H9 (cell line): ENCODE data around the gene IL1RAPL1. TPM values are rescaled to one million over a fixed set of nuclear protein-coding genes. Genes with fewer than 3 reads are reported as not detected.

Experiments
- DNase-seq: peaks from one replicate; pipeline ENCODE4 v3.0.0-alpha.2; 2017
- H2AFZ ChIP-seq: one replicate; pipeline ENCODE4 v1.6.1; 2013; ENCODE audit warnings: mild to moderate bottlenecking, low read length, control low read depth, moderate library complexity
- H2AK5ac ChIP-seq: 2 replicates; pipeline ENCODE4 v1.6.1; 2013; ENCODE audit warnings: low read length, control low read depth, mixed read lengths; ENCODE audit not compliant: insufficient read length
- H2BK120ac ChIP-seq: one replicate; pipeline ENCODE4 v1.6.1; 2013; ENCODE audit warnings: low read depth, mild to moderate bottlenecking, low read length, control low read depth, inconsistent platforms; ENCODE audit not compliant: poor library complexity, severe bottlenecking
- H2BK12ac ChIP-seq: 2 replicates; pipeline ENCODE4 v1.6.1; 2013; ENCODE audit warnings: low read length, control low read depth, mixed read lengths, low read depth; ENCODE audit not compliant: insufficient read length
- H2BK15ac ChIP-seq: 2 replicates; pipeline ENCODE4 v1.6.1; 2013; ENCODE audit warnings: low read depth, low read length, control low read depth
- H2BK20ac ChIP-seq: one replicate; pipeline ENCODE4 v1.6.1; 2013; ENCODE audit warnings: low read depth, mild to moderate bottlenecking, low read length, control low read depth, inconsistent platforms; ENCODE audit not compliant: poor library complexity, severe bottlenecking
- H2BK5ac ChIP-seq: 2 replicates; pipeline ENCODE4 v1.6.1; 2013; ENCODE audit warnings: low read length, control low read depth, mixed read lengths; ENCODE audit not compliant: insufficient read length
- H3K14ac ChIP-seq: 2 replicates; pipeline ENCODE4 v1.6.1; 2013; ENCODE audit warnings: low read length, control low read depth; ENCODE audit not compliant: insufficient read depth
- H3K18ac ChIP-seq: 2 replicates; pipeline ENCODE4 v1.6.1; 2013; ENCODE audit warnings: low read depth, mild to moderate bottlenecking, mixed read lengths, low read length, control low read depth; ENCODE audit not compliant: insufficient read length
- H3K23ac ChIP-seq: 2 replicates; pipeline ENCODE4 v1.6.1; 2013; ENCODE audit warnings: low read length, control low read depth, mixed read lengths, low read depth; ENCODE audit not compliant: insufficient read length
- H3K23me2 ChIP-seq: 2 replicates; pipeline ENCODE4 v1.6.1; 2013; ENCODE audit warnings: low read depth, mild to moderate bottlenecking, mixed read lengths, low read length, control low read depth; ENCODE audit not compliant: insufficient read length, poor library complexity, severe bottlenecking
- H3K27ac ChIP-seq: 2 replicates; pipeline ENCODE4 v1.5.1; 2013; ENCODE audit warnings: low read length, control low read depth, mixed read lengths, low read depth; ENCODE audit not compliant: insufficient read length
- H3K27me3 ChIP-seq: 2 replicates; pipeline ENCODE4 v1.6.1; 2013; ENCODE audit warnings: low read length, control low read depth, inconsistent platforms; ENCODE audit not compliant: insufficient read depth
- H3K4ac ChIP-seq: 2 replicates; pipeline ENCODE4 v1.6.1; 2013; ENCODE audit warnings: low read depth, mild to moderate bottlenecking, control low read depth, inconsistent platforms, low read length, moderate library complexity
- H3K4me1 ChIP-seq: 2 replicates; pipeline ENCODE4 v1.6.1; 2013; ENCODE audit warnings: low read length, control low read depth, inconsistent platforms; ENCODE audit not compliant: insufficient read depth
- H3K4me2 ChIP-seq: 2 replicates; pipeline ENCODE4 v1.6.1; 2013; ENCODE audit warnings: low read length, control low read depth, mixed read lengths; ENCODE audit not compliant: insufficient read length, insufficient read depth
- H3K56ac ChIP-seq: 2 replicates; pipeline ENCODE4 v1.6.1; 2013; ENCODE audit warnings: low read depth, mild to moderate bottlenecking, mixed read lengths, low read length, control low read depth; ENCODE audit not compliant: insufficient read length
- H3K79me1 ChIP-seq: 2 replicates; pipeline ENCODE4 v1.6.1; 2013; ENCODE audit warnings: low read depth, mild to moderate bottlenecking, moderate library complexity, low read length, control low read depth, inconsistent platforms; ENCODE audit not compliant: insufficient read depth, poor library complexity, severe bottlenecking
- H3K79me2 ChIP-seq: 2 replicates; pipeline ENCODE4 v1.6.1; 2013; ENCODE audit warnings: low read length, control low read depth, inconsistent platforms; ENCODE audit not compliant: insufficient read depth
- H3K9ac ChIP-seq: 2 replicates; pipeline ENCODE4 v1.6.1; 2013; ENCODE audit warnings: low read length, control low read depth, mixed read lengths; ENCODE audit not compliant: insufficient read length; ENCODE audit errors: extremely low read depth
- H3K9me3 ChIP-seq: one replicate; pipeline ENCODE4 v1.6.1; 2013; ENCODE audit warnings: low read depth, low read length, inconsistent platforms; ENCODE audit not compliant: control insufficient read depth
- H3T11ph ChIP-seq: one replicate; pipeline ENCODE4 v1.6.1; 2013; ENCODE audit warnings: mild to moderate bottlenecking, low read length, control low read depth, inconsistent platforms
- H4K20me1 ChIP-seq: one replicate; pipeline ENCODE4 v1.6.1; 2013; ENCODE audit not compliant: control insufficient read depth, insufficient read length, insufficient read depth
- H4K5ac ChIP-seq: 2 replicates; pipeline ENCODE4 v1.6.1; 2013; ENCODE audit warnings: low read depth, mild to moderate bottlenecking, mixed read lengths, low read length, control low read depth; ENCODE audit not compliant: insufficient read length
- H4K8ac ChIP-seq: replicated peaks from 2 replicates; pipeline ENCODE4 v1.6.1; 2013; ENCODE audit warnings: low read length, control low read depth, mixed read lengths, low read depth; ENCODE audit not compliant: insufficient read length
- H4K91ac ChIP-seq: 2 replicates; pipeline ENCODE4 v1.6.1; 2013; ENCODE audit warnings: low read depth, mild to moderate bottlenecking, moderate library complexity, mixed read lengths, low read length, control low read depth; ENCODE audit not compliant: insufficient read length
- H3K27ac Mint-ChIP-seq, 3 experiments: 2 replicates in 2 of 3; 3 replicates in 1 of 3; pipeline ENCODE4 v1.8.0; 2020 to 2021; ENCODE audit warnings: mixed read lengths in 3 of 3, mild to moderate bottlenecking in 1 of 3, moderate library complexity in 1 of 3
- H3K27me3 Mint-ChIP-seq: 2 replicates; pipeline ENCODE4 v1.8.0; 2021; ENCODE audit warnings: low read depth, mild to moderate bottlenecking, moderate library complexity, mixed read lengths
- H3K36me3 Mint-ChIP-seq, 3 experiments: 2 replicates in 2 of 3; 3 replicates in 1 of 3; pipeline ENCODE4 v1.8.0; 2020 to 2021; ENCODE audit warnings: low read depth in 3 of 3, mixed read lengths in 3 of 3; ENCODE audit not compliant: insufficient read depth in 1 of 3
- H3K4me1 Mint-ChIP-seq, 2 experiments: 2 replicates each; pipeline ENCODE4 v1.8.0; 2020; ENCODE audit warnings: mixed read lengths in 2 of 2
- H3K4me3 Mint-ChIP-seq, 2 experiments: 2 replicates in 1 of 2; 3 replicates in 1 of 2; pipeline ENCODE4 v1.8.0; 2020 to 2021; ENCODE audit warnings: mild to moderate bottlenecking in 2 of 2, mixed read lengths in 2 of 2, moderate library complexity in 1 of 2
- H3K9me3 Mint-ChIP-seq, 2 experiments: 2 replicates in 1 of 2; 3 replicates in 1 of 2; pipeline ENCODE4 v1.8.0; 2020; ENCODE audit warnings: mild to moderate bottlenecking in 2 of 2, mixed read lengths in 2 of 2, moderate library complexity in 1 of 2
- WGBS: extraction: QIAGEN DNeasy Blood & Tissue Kit; methylation state at CpG from one replicate; pipeline ENCODE4 v1.1.7; 2013; ENCODE audit warnings: missing lambda C conversion rate, low lambda C conversion rate, mixed read lengths; ENCODE audit not compliant: insufficient read length; ENCODE audit errors: extremely low coverage; 5-methylcytosine and 5-hydroxymethylcytosine counted together
- total RNA-seq: library from RNA; stranded (reverse); gene quantifications from 2 replicates; pipeline ENCODE4 v1.2.1, GENCODE V29; 2021
- TF ChIP-seq, protein P1 (sequence below): fragments of 200-600 bp; sonication (generic); conservative IDR thresholded peaks from 3 replicates; pipeline ENCODE4 v1.8.0; 2021; ENCODE audit warnings: antibody characterized with exemption, mild to moderate bottlenecking

Gene IL1RAPL1
- total RNA-seq, 1 experiment from 2014 or later, result 0.31 TPM

DNA sequence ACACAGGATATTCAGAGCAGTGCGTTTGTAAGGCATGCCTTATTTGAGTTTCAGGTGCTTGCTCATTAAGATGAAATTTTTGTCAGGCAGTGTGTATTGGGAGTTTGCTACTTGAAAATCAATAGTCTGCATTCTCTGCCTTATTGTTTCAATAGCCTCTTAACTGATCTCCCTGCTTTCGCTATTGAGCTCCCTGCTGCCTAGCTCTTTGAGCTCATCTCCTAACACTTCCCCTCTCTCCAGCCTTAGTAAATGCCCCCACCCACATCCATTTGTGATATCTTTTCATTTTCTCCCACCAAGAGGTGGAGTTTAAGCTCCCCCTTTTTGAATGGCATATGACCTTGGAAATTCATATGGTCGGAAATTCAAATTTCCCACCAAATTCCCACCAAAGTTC lies 256.6 kb downstream of the IL1RAPL1 start:
- Mint-ChIP-seq H3K4me1 (peaks cover 26 to 30% of the 10 kb centered on the region in 2 experiments), H3K27me3 (no peaks in the 10 kb centered on the region), H3K4me3 (no peak overlapping the region), H3K9me3 (peaks cover 0 to 30% of the 10 kb centered on the region in 2 experiments; a peak in 3 of 5 replicates), H3K36me3 (no peaks in the 10 kb centered on the region), H3K27ac (peak overlapping the region in 1 of 3 experiments; percentile 30; a peak in 1 of 7 replicates)
- no peak overlapping the region for H2AK5ac ChIP-seq
- no peak overlapping the region for H3K18ac ChIP-seq
- H4K20me1 ChIP-seq, result no peaks in the 10 kb centered on the region
- no peak overlapping the region for H4K5ac ChIP-seq
- no peak overlapping the region for H2BK15ac ChIP-seq
- no peaks in the 10 kb centered on the region for H3K9me3 ChIP-seq
- no peak overlapping the region for H2BK120ac ChIP-seq
- no peak overlapping the region for H3K27ac ChIP-seq
- H3K14ac ChIP-seq, result no peak overlapping the region
- H2BK12ac ChIP-seq, result no peak overlapping the region
- no peak overlapping the region for H3K56ac ChIP-seq
- no peaks in the 10 kb centered on the region for H3K79me1 ChIP-seq
- H3T11ph ChIP-seq, result no peak overlapping the region
- peaks cover 2% of the 10 kb centered on the region; the same call in 1 of the 2 replicates for H3K4me1 ChIP-seq
- H2AFZ ChIP-seq, result no peak overlapping the region
- no peak overlapping the region for H3K23ac ChIP-seq
- TF ChIP-seq, protein P1, sequence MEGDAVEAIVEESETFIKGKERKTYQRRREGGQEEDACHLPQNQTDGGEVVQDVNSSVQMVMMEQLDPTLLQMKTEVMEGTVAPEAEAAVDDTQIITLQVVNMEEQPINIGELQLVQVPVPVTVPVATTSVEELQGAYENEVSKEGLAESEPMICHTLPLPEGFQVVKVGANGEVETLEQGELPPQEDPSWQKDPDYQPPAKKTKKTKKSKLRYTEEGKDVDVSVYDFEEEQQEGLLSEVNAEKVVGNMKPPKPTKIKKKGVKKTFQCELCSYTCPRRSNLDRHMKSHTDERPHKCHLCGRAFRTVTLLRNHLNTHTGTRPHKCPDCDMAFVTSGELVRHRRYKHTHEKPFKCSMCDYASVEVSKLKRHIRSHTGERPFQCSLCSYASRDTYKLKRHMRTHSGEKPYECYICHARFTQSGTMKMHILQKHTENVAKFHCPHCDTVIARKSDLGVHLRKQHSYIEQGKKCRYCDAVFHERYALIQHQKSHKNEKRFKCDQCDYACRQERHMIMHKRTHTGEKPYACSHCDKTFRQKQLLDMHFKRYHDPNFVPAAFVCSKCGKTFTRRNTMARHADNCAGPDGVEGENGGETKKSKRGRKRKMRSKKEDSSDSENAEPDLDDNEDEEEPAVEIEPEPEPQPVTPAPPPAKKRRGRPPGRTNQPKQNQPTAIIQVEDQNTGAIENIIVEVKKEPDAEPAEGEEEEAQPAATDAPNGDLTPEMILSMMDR, result no peak
- WGBS, result no CpG with 5 or more reads among the region's 3 CpGs
- H3K27me3 ChIP-seq, result no peaks in the 10 kb centered on the region
- no peaks in the 10 kb centered on the region for H3K23me2 ChIP-seq
- H2BK20ac ChIP-seq, result no peak overlapping the region
- no peak overlapping the region for H3K9ac ChIP-seq
- DNase-seq, result peak; percentile 26
- no peak overlapping the region for H3K4ac ChIP-seq
- H4K8ac ChIP-seq, result no peak overlapping the region
- no peak overlapping the region for H4K91ac ChIP-seq
- H3K4me2 ChIP-seq, result no peak overlapping the region
- no peaks in the 10 kb centered on the region for H3K79me2 ChIP-seq
- H2BK5ac ChIP-seq, result no peak overlapping the region
